Aorta (tissue), 5 donors: ENCODE measurements around the gene AMPD2. TPM values are rescaled to one million over a fixed set of nuclear protein-coding genes. Genes with fewer than 3 reads are reported as not detected.

ENCODE experiments used
- ATAC-seq: fragments of 200-7000 bp; cut with Tn5 transposase; one replicate; pipeline ENCODE4 v1.9.1; 2022; ENCODE audit warnings: moderate library complexity; ENCODE audit not compliant: low FRiP score
- DNase-seq, 2 donors: peaks; one replicate each; pipeline ENCODE4 v3.0.0-alpha.2; 2020
- H3K27ac ChIP-seq, 2 donors: one replicate each; pipeline ENCODE4 v1.5.1; 2013; ENCODE audit warnings: low read length in 2 of 2, mild to moderate bottlenecking in 2 of 2, moderate library complexity in 2 of 2, control low read depth in 1 of 2, inconsistent platforms in 1 of 2, low read depth in 1 of 2
- H3K27me3 ChIP-seq, 2 donors: one replicate each; pipeline ENCODE4 v1.6.1; 2013; ENCODE audit warnings: control low read depth in 1 of 2, low read length in 1 of 2, mild to moderate bottlenecking in 1 of 2, moderate library complexity in 1 of 2; ENCODE audit not compliant: insufficient read depth in 2 of 2, control insufficient read depth in 1 of 2
- H3K36me3 ChIP-seq, 2 donors: one replicate each; pipeline ENCODE4 v1.6.1; 2013; ENCODE audit warnings: control low read depth in 1 of 2, low read length in 1 of 2, mild to moderate bottlenecking in 1 of 2; ENCODE audit not compliant: insufficient read depth in 2 of 2, control insufficient read depth in 1 of 2
- H3K4me1 ChIP-seq, 2 donors: one replicate each; pipeline ENCODE4 v1.6.1; 2013; ENCODE audit warnings: low read length in 2 of 2, control low read depth in 1 of 2, mild to moderate bottlenecking in 1 of 2, moderate library complexity in 1 of 2; ENCODE audit not compliant: insufficient read depth in 2 of 2, control insufficient read depth in 1 of 2
- H3K4me3 ChIP-seq, 2 donors: one replicate each; pipeline ENCODE4 v1.5.1; 2013; ENCODE audit warnings: low read length in 2 of 2, control low read depth in 1 of 2, mild to moderate bottlenecking in 1 of 2
- H3K9me3 ChIP-seq: one replicate; pipeline ENCODE4 v1.6.1; 2013; ENCODE audit warnings: mild to moderate bottlenecking, low read length; ENCODE audit not compliant: control insufficient read depth
- WGBS, 2 donors: extraction: QIAGEN DNeasy Blood & Tissue Kit; methylation state at CpG; one replicate each; pipeline ENCODE4 v1.1.7; 2013; 5-methylcytosine and 5-hydroxymethylcytosine counted together
- intact Hi-C, 2 donors: fragments of 100-400 bp; cut with DNase I; formaldehyde crosslinking; loops; one replicate each; pipeline versions ENCODE4 v1.14.2 to v1.15.0; 2022
- polyA plus RNA-seq, 2 donors: library from polyadenylated mRNA; stranded (reverse); fragments of 200-250 nt; gene quantifications; one replicate each; pipeline ENCODE4 v1.2.3, GENCODE V29; 2013
- total RNA-seq, 2 donors: library from RNA; stranded (reverse); fragmentation: NEBNext Ultra II Directional; extraction: Animal tissue kit (Norgen Biotek cat#: 25700); gene quantifications; one replicate each; pipeline ENCODE4 v1.2.1, GENCODE V29; 2021
- donor health status: healthy with polysubstance abuse.
- donor health status: Bipolar disorder and iron deficiency.
- donor health status: DM: no; HTN: no; CAD: no.
- donor health status: DM: no; HTN: no; CAD: no.
- donor health status: DM: yes; HTN: yes; CAD: no.

Gene AMPD2
- total and polyA plus RNA-seq, 4 donors = 19.8 to 85.9 (median 68.4) TPM

GRCh38 chr1:109589177-109589576 is 30.5 kb upstream of the AMPD2 start:
- Histone ChIP-seq H3K27ac (no peak overlapping the region), H3K36me3 (peaks cover 4 to 5% of the 10 kb centered on the region in 2 donors)

GRCh38 chr1:109589679-109590078 is 30.0 kb upstream of the AMPD2 start:
- Histone ChIP-seq H3K27ac (no peak overlapping the region), H3K36me3 (peaks cover 4 to 5% of the 10 kb centered on the region in 2 donors), H3K4me1 (no peaks in the 10 kb centered on the region), H3K4me3 (no peak overlapping the region), H3K27me3 (no peaks in the 10 kb centered on the region), H3K9me3 (no peaks in the 10 kb centered on the region)
- DNase-seq (no peak), ATAC-seq (no peak)
- intact Hi-C loops = no loop called here

More at GRCh38 chr1:109589177-109589576, 30.5 kb upstream of the AMPD2 start:
- Histone ChIP-seq H3K27me3 (no peaks in the 10 kb centered on the region), H3K4me1 (no peaks in the 10 kb centered on the region), H3K9me3 (no peaks in the 10 kb centered on the region), H3K4me3 (no peak overlapping the region)
- 87 to 88% methylated on average over 3 of the region's 3 CpGs for WGBS, 2 donors
- ATAC-seq (no peak), DNase-seq (no peak)
- intact Hi-C loops = no loop called here

GRCh38 chr1:109592916-109593315 is 26.7 kb upstream of the AMPD2 start:
- DNase-seq (no peak), ATAC-seq (no peak)
- no peaks in the 10 kb centered on the region for H3K9me3 ChIP-seq
- H3K27me3 ChIP-seq = no peaks in the 10 kb centered on the region
- intact Hi-C loops = no loop called here
- peaks cover 0 to 5% of the 10 kb centered on the region in 2 donors for H3K36me3 ChIP-seq
- H3K4me3 ChIP-seq = no peak overlapping the region
- H3K27ac ChIP-seq = no peak overlapping the region
- no peaks in the 10 kb centered on the region for H3K4me1 ChIP-seq

DNA sequence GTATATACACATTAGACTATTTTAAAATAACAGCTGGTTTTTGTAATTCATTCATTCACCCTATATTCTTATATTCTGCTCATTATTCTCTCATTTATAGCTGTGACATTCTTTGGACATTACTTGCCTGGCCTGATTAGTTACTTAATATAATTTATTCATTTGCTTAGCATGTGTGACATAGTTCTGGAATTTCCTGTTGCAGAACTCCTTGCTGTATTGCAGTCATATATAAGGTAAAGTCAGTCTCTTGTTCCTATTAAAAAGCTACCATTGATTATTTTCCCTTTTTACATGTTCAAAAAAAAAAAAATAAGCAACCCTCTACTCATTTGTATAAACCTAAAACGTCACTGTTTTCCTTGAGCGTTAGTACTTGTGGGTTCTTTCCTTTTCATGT is 24.1 kb upstream of the AMPD2 start:
- WGBS, 2 donors = 79% methylated on average over 2 of the region's 2 CpGs
- no peaks in the 10 kb centered on the region for H3K9me3 ChIP-seq
- no peaks in the 10 kb centered on the region for H3K27me3 ChIP-seq
- no peak for DNase-seq
- peaks cover 0 to 5% of the 10 kb centered on the region in 2 donors for H3K36me3 ChIP-seq
- no peak for ATAC-seq
- intact Hi-C loops = no loop called here
- no peak overlapping the region for H3K4me3 ChIP-seq
- no peaks in the 10 kb centered on the region for H3K4me1 ChIP-seq
- no peak overlapping the region for H3K27ac ChIP-seq

GRCh38 chr1:109598156-109598555 is 21.5 kb upstream of the AMPD2 start:
- H3K27me3 ChIP-seq = no peaks in the 10 kb centered on the region
- ATAC-seq (no peak), DNase-seq (no peak)
- no peaks in the 10 kb centered on the region for H3K4me1 ChIP-seq
- 81 to 93% methylated on average over 1 of the region's 1 CpG for WGBS, 2 donors
- H3K27ac ChIP-seq = no peak overlapping the region
- no peaks in the 10 kb centered on the region for H3K9me3 ChIP-seq
- H3K4me3 ChIP-seq = no peak overlapping the region
- H3K36me3 ChIP-seq = peaks cover 0 to 1% of the 10 kb centered on the region in 2 donors
- intact Hi-C loops = no loop called here

DNA sequence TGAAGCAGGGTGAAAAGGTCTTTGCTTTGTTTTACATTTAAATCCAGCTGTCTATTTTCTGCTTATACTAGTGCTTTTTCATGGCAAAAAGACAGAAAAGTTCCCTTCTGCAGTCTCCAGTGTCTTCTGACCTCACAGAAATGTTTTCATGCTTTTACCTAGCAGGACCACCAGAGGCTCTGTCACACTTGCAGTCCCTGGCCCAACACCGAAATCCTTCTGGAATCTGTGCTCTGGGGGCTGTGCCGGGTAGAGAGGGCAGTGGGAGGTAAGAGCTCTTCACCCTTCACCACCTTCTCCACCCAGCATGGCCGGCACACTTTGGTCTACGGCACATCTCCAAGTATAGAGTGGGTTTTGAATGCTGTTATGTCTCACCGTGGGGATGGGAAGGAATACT is 21.0 kb upstream of the AMPD2 start:
- Histone ChIP-seq H3K4me1 (no peaks in the 10 kb centered on the region), H3K9me3 (no peaks in the 10 kb centered on the region), H3K4me3 (no peak overlapping the region), H3K36me3 (no peaks in the 10 kb centered on the region), H3K27me3 (no peaks in the 10 kb centered on the region), H3K27ac (no peak overlapping the region)
- WGBS, 2 donors = 79 to 84% methylated on average over 5 of the region's 5 CpGs
- ATAC-seq = no peak
- intact Hi-C loops = no loop called here
- no peak for DNase-seq

- intact Hi-C loops = no loop called here
- 98% methylated on average over 3 of the region's 3 CpGs for WGBS, 2 donors
- no peak overlapping the region for H3K4me3 ChIP-seq
- no peak for ATAC-seq
- no peaks in the 10 kb centered on the region for H3K9me3 ChIP-seq
- no peaks in the 10 kb centered on the region for H3K27me3 ChIP-seq
- no peak for DNase-seq
- H3K27ac ChIP-seq = no peak overlapping the region
- no peaks in the 10 kb centered on the region for H3K4me1 ChIP-seq
- peaks cover 0 to 3% of the 10 kb centered on the region in 2 donors for H3K36me3 ChIP-seq
Observed at GRCh38 chr1:109603229-109603628, 16.4 kb upstream of the AMPD2 start.

DNA sequence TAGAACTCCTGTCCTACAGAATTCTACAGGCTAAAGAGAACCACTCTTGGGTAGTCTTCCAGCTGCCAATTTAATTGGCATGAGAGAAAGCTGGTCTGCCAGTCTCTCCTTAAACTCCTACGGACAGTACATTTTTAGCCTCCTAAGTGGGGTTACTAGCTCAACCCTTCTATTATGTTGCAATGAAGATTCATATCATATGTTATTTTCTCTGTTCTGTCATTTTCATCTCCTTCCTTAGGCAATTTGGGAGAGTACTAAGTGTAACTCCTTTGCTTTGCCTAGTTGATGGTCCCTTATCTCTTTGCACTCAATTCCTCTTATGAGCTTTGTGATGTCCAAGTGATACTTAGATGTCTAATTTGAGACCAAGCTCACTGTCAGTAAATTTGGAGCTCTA is 14.3 kb upstream of the AMPD2 start:
- Histone ChIP-seq H3K9me3 (no peaks in the 10 kb centered on the region), H3K27me3 (no peaks in the 10 kb centered on the region), H3K4me3 (no peak overlapping the region), H3K27ac (no peak overlapping the region), H3K4me1 (no peaks in the 10 kb centered on the region), H3K36me3 (peaks cover 0 to 3% of the 10 kb centered on the region in 2 donors)
- ATAC-seq = no peak
- no peak for DNase-seq
- 86 to 90% methylated on average over 1 of the region's 1 CpG for WGBS, 2 donors
- intact Hi-C loops = no loop called here

GRCh38 chr1:109609881-109610280 is 9.8 kb upstream of the AMPD2 start:
- WGBS, 2 donors = 93 to 95% methylated on average over 3 of the region's 3 CpGs
- DNase-seq (no peak), ATAC-seq (no peak)
- peaks cover 0 to 3% of the 10 kb centered on the region in 2 donors for H3K36me3 ChIP-seq
- H3K9me3 ChIP-seq = no peaks in the 10 kb centered on the region
- intact Hi-C loops = loop anchor here in 1 of 2 donors (5.0 kb wide), 1 partner anchor 108 kb away; no protein-coding TSS in a partner anchor
- H3K27ac ChIP-seq = no peak overlapping the region
- no peak overlapping the region for H3K4me3 ChIP-seq
- H3K27me3 ChIP-seq = no peaks in the 10 kb centered on the region
- peaks cover 0 to 1% of the 10 kb centered on the region in 2 donors for H3K4me1 ChIP-seq
